Measurements from ENCODE around the gene ZNF195. TPM values are rescaled to one million over a fixed set of nuclear protein-coding genes. Genes with fewer than 3 reads are reported as not detected.
"Not testable (repeated sequence)": the region's sequence is repeated elsewhere in the genome, so short reads cannot be mapped to it uniquely, and the experiment has no call there.

Gene ZNF195
- total and polyA plus RNA-seq, 2 of the 8 experiments (the other 6 are each of a cell fraction or from before 2014, with no cell fraction given), result 23.9 to 88.6 TPM

- H4K20me1 ChIP-seq (replicated peaks in 1 of 2; ENCODE audit: control insufficient read depth in 1 of 2, insufficient read depth in 2 of 2, low read length in 2 of 2); H3K79me2 ChIP-seq (ENCODE audit: control insufficient read depth in 1 of 2, insufficient read depth in 2 of 2, low read length in 2 of 2); H3K79me1 ChIP-seq (ENCODE audit: low read depth, low read length); H4K8ac ChIP-seq (ENCODE audit: extremely low read depth, insufficient read depth, low read length); H3K4me2 ChIP-seq (ENCODE audit: insufficient read depth in 1 of 2, low read depth in 2 of 2, low read length in 2 of 2); H3K18ac ChIP-seq (ENCODE audit: extremely low read depth, low read length); H2BK120ac ChIP-seq (replicated peaks; ENCODE audit: low read depth, low read length); H3K23ac ChIP-seq (ENCODE audit: insufficient read length); H2BK20ac ChIP-seq (ENCODE audit: low read length); FAIRE-seq; H3K14ac ChIP-seq (ENCODE audit: insufficient read length); H3K4me3 ChIP-seq (ENCODE audit: extremely low read depth in 1 of 4, insufficient read depth in 2 of 4, low read depth in 3 of 4, low read length in 4 of 4); H2AFZ ChIP-seq (ENCODE audit: low read length); H3K4me1 ChIP-seq (replicated peaks in 1 of 4; ENCODE audit: control insufficient read depth in 3 of 4, insufficient read depth in 4 of 4, low read length in 3 of 4); H3K9me3 ChIP-seq (ENCODE audit: insufficient read depth in 2 of 2, low read depth in 1 of 2, low read length in 1 of 2); H3K27me3 ChIP-seq (replicated peaks in 1 of 4; ENCODE audit: control insufficient read depth in 3 of 4, extremely low read depth in 1 of 4, insufficient read depth in 3 of 4, low read length in 3 of 4); H3K27ac ChIP-seq (ENCODE audit: low read depth, low read length); H2BK12ac ChIP-seq (ENCODE audit: low read depth, low read length); H2BK15ac ChIP-seq (ENCODE audit: low read length); H4K91ac ChIP-seq (replicated peaks; ENCODE audit: insufficient read length, low read length); H3K4ac ChIP-seq (replicated peaks; ENCODE audit: insufficient read length, low read depth, low read length); H3K56ac ChIP-seq (replicated peaks; ENCODE audit: insufficient read length, low read depth, low read length); H4K5ac ChIP-seq (ENCODE audit: insufficient read length, low read depth, low read length); H3K23me2 ChIP-seq (ENCODE audit: low read depth, low read length); H2BK5ac ChIP-seq (ENCODE audit: low read depth, low read length); DNase-seq (ENCODE audit: low read depth in 1 of 2, low spot score in 2 of 2); H3K9ac ChIP-seq (replicated peaks in 1 of 4; ENCODE audit: extremely low read depth in 1 of 4, low read depth in 3 of 4, low read length in 3 of 4); H2AK5ac ChIP-seq (ENCODE audit: low read depth, low read length): not testable (repeated sequence)
- ChIA-PET POLR2A (ENCODE audit: partially characterized antibody) (interaction anchor here (0.9 to 4.4 kb wide), 8 partner anchors 8 to 66 kb away, joined by 3 to 51 read pairs (median 4); partner anchors contain the start of gene ZNF195), CTCF (ENCODE audit: partially characterized antibody) (interaction anchor here (1.2 to 4.6 kb wide), 5 partner anchors 17 to 65 kb away, joined by 3 to 34 read pairs (median 4); partner anchors contain the start of gene ZNF195)
- WGBS, 2 experiments (ENCODE audit: extremely low coverage in 1 of 2, insufficient coverage in 1 of 2, insufficient read length in 1 of 2, insufficient replicate concordance in 2 of 2, low coverage in 1 of 2, low lambda C conversion rate in 2 of 2, missing lambda C conversion rate in 1 of 2), result 94% methylated on average over 17 of the region's 17 CpGs; no CpG with 5 or more reads in 1 of the 2 experiments
- H3K36me3 ChIP-seq (ENCODE audit: control insufficient read depth in 2 of 4, insufficient read depth in 4 of 4, low read length in 3 of 4), result peaks cover 3 to 53% (median 18%) of the 10 kb centered on the region in 4 experiments; a peak in 7 of 8 replicates
These were observed 27.4 kb upstream of the ZNF195 start for GRCh38 chr11:3406223-3406875.

All from H1 (cell line).